GM12892 (cell line): Measurements from ENCODE around the gene DDX60.

Source experiments
- DNase-seq: peaks from one replicate; pipeline ENCODE4 v3.0.0; 2011; ENCODE audit not compliant: insufficient read length
- FAIRE-seq: peaks from 2 replicates; lab custom pipeline; 2011; peaks lifted over from hg19 to GRCh38; lab: Jason Lieb, UNC
- POLR2A ChIP-seq: IDR thresholded peaks from 2 replicates; pipeline ENCODE4 v1.6.1; 2011; ENCODE audit warnings: low read depth, low read length, control low read depth
- POLR2AphosphoS5 ChIP-seq: IDR thresholded peaks from 2 replicates; pipeline ENCODE4 v1.6.1; 2011; ENCODE audit warnings: low read depth, low read length, control low read depth
- TAF1 ChIP-seq: IDR thresholded peaks from 2 replicates; pipeline ENCODE4 v1.6.1; 2011; ENCODE audit warnings: low read depth, mild to moderate bottlenecking, control low read depth, low read length, borderline replicate concordance

DDX60 gene

GRCh38 chr4:168183717-168184571 is 134.6 kb downstream of the DDX60 start:
- FAIRE-seq (no peak), DNase-seq (no peak)
- TF ChIP-seq POLR2A (no peak), POLR2AphosphoS5 (no peak), TAF1 (no peak)

DNA sequence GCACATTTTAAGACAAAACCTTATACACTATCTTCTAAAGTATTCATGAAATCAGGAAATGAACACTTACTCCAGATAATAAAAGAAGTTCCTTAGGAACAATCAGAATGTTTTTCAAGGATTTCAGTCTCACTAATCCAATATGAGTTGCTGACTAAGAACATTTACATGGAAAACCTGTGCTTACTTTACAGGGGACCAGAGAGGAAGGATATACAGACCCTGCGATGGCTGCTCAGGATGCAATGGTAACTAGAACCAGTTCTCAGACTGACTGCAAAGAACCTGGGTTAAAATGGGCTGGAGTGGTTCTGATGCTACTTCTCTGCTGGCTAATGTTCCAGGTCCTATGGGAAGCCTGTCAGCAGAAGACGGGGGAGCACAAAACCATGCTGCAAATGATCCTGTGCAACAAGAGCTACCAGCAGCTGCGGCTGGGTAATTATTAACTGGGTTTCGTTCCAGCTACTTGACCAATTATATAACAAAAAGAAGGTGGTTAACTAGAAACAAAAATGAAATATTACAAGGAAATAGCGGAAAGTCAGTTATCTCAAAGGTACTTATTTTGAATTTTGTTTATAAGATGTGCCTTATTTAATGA is 140.9 kb downstream of the DDX60 start:
- TF ChIP-seq POLR2AphosphoS5 (no peak), POLR2A (no peak), TAF1 (no peak)
- FAIRE-seq (no peak), DNase-seq (no peak)

DNA sequence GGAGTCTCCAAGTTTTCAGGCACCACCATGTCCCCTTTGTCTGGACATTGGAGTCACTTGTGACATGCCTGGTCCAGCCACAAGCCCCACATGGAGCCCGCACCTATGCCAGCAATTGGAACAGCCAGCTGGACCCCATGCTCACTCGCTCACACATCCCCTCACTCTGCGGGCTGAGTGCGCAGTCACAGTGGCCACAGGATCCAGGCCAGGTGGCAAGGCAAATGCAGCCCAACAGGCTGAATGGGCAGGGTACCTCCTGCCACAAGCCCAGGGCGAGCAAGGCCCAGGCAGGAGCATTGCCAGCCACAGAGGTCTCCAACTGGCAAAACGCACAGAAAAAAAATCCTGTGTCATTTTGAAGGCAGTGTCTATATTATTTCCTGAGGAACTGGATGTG is 144.2 kb downstream of the DDX60 start:
- no peak for FAIRE-seq
- no peak for TF ChIP-seq POLR2A
- no peak for TF ChIP-seq TAF1
- TF ChIP-seq POLR2AphosphoS5, result no peak

DNA sequence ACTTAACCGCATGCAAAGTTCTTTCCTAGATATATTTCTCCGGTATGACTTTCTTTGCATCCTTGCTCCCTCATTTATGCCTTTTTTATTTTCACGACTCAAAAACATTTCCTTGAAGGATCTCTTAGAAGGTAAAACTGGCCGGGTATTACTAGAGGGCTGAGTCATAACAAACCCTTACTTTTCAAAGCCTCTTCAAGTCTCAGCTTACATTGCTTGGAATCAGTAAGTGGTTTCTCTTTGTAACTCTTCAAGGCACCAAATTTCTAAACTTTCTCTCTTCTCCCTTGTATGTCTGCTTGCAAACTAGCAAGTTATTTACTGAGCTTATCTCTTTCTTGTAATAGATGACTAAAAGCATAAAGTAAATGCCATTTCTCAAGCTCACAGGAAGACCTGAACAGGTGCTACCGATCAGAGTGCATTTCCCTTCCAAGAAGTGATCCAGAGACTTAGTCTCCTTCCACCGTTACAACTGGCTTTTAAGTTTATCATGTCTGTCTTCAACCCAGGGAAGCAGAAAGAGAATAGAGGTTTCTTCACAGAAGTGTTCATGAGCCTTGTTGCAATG is 150.8 kb downstream of the DDX60 start:
- no peak for FAIRE-seq
- TF ChIP-seq TAF1, result no peak
- no peak for TF ChIP-seq POLR2AphosphoS5
- no peak for TF ChIP-seq POLR2A
- no peak for DNase-seq

More for the DNA sequence above, 144.2 kb downstream of the DDX60 start:
- no peak for DNase-seq
